RWPE2 (cell line): ENCODE data around the gene VTA1.
"Not testable (repeated sequence)": the region's sequence is repeated elsewhere in the genome, so short reads cannot be mapped to it uniquely, and the experiment has no call there.

Experiments used
- ATAC-seq: fragments of 200-7000 bp; cut with Tn5 transposase; 3 replicates; pipeline ENCODE4 v1.9.1; 2021; ENCODE audit warnings: low read depth
- DNase-seq: peaks from one replicate; pipeline ENCODE4 v3.0.0-alpha.2; 2020; ENCODE audit warnings: low spot score
- H3K27ac ChIP-seq: fragments of 450-650 bp; 2 replicates; pipeline ENCODE4 v1.5.1; 2017; ENCODE audit warnings: mild to moderate bottlenecking; ENCODE audit not compliant: poor library complexity, severe bottlenecking
- H3K27me3 ChIP-seq: fragments of 250-450 bp; sonication (Bioruptor Pico); 2 replicates; pipeline ENCODE4 v1.5.1; 2021; ENCODE audit warnings: mild to moderate bottlenecking, moderate library complexity; ENCODE audit not compliant: insufficient read depth, poor library complexity, severe bottlenecking
- H3K36me3 ChIP-seq: fragments of 250-450 bp; sonication (Bioruptor Pico); 2 replicates; pipeline ENCODE4 v1.5.1; 2020; ENCODE audit warnings: low read depth, mild to moderate bottlenecking, moderate library complexity
- H3K4me1 ChIP-seq: fragments of 250-450 bp; sonication (Bioruptor Pico); 2 replicates; pipeline ENCODE4 v1.5.1; 2021; ENCODE audit warnings: mild to moderate bottlenecking, moderate library complexity; ENCODE audit not compliant: insufficient read depth, poor library complexity, severe bottlenecking
- H3K4me3 ChIP-seq: fragments of 250-450 bp; sonication (Bioruptor Pico); 2 replicates; pipeline ENCODE4 v1.5.1; 2021; ENCODE audit warnings: mild to moderate bottlenecking, moderate library complexity; ENCODE audit not compliant: severe bottlenecking
- H3K9me3 ChIP-seq: fragments of 250-450 bp; sonication (Bioruptor Pico); 2 replicates; pipeline ENCODE4 v1.5.1; 2021; ENCODE audit warnings: mild to moderate bottlenecking, moderate library complexity; ENCODE audit not compliant: severe bottlenecking
- TF ChIP-seq, protein P1 (sequence below): fragments of 450-650 bp; IDR thresholded peaks from one replicate; pipeline ENCODE4 v1.5.1; 2017; ENCODE audit warnings: mild to moderate bottlenecking, moderate library complexity; ENCODE audit not compliant: poor library complexity, severe bottlenecking

The VTA1 gene

GRCh38 chr6:142187209-142187608 lies 40.1 kb downstream of the VTA1 start:
- Histone ChIP-seq H3K27ac (no peak overlapping the region), H3K4me3 (no peak overlapping the region), H3K36me3 (peaks cover 26% of the 10 kb centered on the region), H3K4me1 (peaks cover 4% of the 10 kb centered on the region), H3K27me3 (no peaks in the 10 kb centered on the region), H3K9me3 (no peaks in the 10 kb centered on the region)
- TF ChIP-seq, protein P1, sequence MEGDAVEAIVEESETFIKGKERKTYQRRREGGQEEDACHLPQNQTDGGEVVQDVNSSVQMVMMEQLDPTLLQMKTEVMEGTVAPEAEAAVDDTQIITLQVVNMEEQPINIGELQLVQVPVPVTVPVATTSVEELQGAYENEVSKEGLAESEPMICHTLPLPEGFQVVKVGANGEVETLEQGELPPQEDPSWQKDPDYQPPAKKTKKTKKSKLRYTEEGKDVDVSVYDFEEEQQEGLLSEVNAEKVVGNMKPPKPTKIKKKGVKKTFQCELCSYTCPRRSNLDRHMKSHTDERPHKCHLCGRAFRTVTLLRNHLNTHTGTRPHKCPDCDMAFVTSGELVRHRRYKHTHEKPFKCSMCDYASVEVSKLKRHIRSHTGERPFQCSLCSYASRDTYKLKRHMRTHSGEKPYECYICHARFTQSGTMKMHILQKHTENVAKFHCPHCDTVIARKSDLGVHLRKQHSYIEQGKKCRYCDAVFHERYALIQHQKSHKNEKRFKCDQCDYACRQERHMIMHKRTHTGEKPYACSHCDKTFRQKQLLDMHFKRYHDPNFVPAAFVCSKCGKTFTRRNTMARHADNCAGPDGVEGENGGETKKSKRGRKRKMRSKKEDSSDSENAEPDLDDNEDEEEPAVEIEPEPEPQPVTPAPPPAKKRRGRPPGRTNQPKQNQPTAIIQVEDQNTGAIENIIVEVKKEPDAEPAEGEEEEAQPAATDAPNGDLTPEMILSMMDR: no peak
- peak; percentile 55; the same call in 1 of the 3 replicates for ATAC-seq
- DNase-seq: no peak

DNA sequence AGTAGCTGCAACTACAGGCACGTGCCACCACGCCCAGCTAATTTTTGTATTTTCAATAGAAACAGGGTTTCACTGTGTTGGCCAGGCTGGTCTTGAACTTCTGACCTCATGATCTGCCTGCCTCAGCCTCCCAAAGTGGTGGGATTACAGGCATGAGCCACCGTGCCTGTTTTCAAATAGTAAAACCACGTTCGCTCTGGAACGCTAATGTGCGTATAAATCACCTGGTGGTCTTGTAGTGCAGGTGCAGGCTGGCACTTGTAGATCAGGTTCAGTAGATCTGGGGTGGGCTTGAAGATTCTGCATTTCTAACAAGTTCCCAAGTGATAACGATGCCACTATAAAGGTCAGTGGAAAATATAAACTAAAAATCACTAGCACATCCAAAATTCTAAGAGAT lies 41.3 kb downstream of the VTA1 start:
- not testable (repeated sequence) for H3K9me3 ChIP-seq, H3K27me3 ChIP-seq, H3K4me1 ChIP-seq, DNase-seq, H3K27ac ChIP-seq, H3K4me3 ChIP-seq, ATAC-seq
- peaks cover 31% of the 10 kb centered on the region for H3K36me3 ChIP-seq

DNA sequence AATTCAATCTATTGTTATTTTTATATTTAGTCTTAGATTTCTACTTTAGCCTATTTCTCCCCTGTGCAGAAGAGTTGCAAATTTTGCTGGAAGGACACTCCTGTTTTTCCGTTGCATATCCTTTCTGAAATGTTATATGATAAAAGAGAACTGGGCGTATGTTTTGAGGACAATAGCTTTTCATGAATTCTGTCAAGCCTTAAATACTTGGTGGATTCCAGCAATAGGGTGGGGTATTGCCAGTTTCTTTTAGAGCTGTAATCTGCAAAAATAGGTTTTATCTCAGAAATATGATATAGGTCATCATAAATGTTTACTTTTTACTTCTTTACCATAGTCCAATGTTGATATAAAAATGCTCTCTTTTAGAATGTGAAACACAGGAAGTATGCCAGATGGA lies 42.0 kb downstream of the VTA1 start:
- Histone ChIP-seq H3K27me3 (no peaks in the 10 kb centered on the region), H3K36me3 (peaks cover 31% of the 10 kb centered on the region), H3K27ac (no peak overlapping the region), H3K9me3 (no peaks in the 10 kb centered on the region), H3K4me3 (no peak overlapping the region), H3K4me1 (peaks cover 4% of the 10 kb centered on the region)
- ATAC-seq (no peak), DNase-seq (no peak)
- TF ChIP-seq, protein P1: no peak

DNA sequence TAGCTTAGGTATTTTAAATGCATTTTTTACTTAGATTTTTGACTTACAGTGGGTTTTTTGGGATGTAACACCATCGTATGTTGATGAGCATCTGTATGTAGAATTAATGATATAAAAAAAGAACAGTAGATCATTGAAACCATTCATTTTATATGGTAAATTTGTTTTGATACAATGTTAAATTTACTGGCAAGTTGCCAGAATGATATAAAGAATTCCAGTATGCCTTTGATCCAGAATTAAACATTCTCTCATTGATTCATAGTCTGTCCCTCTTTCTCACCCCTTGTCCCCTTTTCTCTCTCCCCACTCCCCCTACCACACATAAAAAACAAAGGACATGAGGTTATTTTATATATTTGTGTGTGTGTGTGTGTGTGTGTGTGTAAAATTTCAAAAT lies 45.3 kb downstream of the VTA1 start:
- Histone ChIP-seq H3K4me1 (peaks cover 11% of the 10 kb centered on the region), H3K36me3 (peaks cover 43% of the 10 kb centered on the region), H3K4me3 (no peak overlapping the region), H3K9me3 (no peaks in the 10 kb centered on the region), H3K27ac (no peak overlapping the region), H3K27me3 (no peaks in the 10 kb centered on the region)
- DNase-seq: no peak
- ATAC-seq: no peak
- TF ChIP-seq, protein P1: no peak

DNA sequence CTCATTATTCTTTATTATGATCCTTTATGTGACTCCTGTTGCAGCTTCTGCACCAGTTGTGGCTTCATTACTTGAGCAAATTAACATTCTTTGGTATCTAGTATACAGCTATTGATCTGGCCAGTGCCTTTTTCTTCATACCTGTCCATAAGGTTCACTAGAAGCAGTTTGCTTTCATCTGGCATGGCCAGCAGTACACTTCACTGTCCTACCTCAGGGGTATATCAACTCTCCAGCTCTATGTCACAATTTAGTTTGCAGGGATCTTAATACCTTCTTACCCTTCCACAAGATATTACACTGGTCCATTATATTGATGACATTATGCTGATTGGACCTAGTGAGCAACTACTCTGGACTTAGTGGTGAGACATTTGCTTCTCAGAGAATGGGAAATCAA lies 46.6 kb downstream of the VTA1 start:
- H3K27ac ChIP-seq: no peak overlapping the region
- ATAC-seq: no peak
- no peaks in the 10 kb centered on the region for H3K27me3 ChIP-seq
- peaks cover 11% of the 10 kb centered on the region for H3K4me1 ChIP-seq
- TF ChIP-seq, protein P1: no peak
- H3K4me3 ChIP-seq: no peak overlapping the region
- peaks cover 49% of the 10 kb centered on the region for H3K36me3 ChIP-seq
- H3K9me3 ChIP-seq: no peaks in the 10 kb centered on the region
- DNase-seq: no peak
